IMR-90 (cell line): Measurements from ENCODE around the gene KLHL2. TPM values are rescaled to one million over a fixed set of nuclear protein-coding genes. Genes with fewer than 3 reads are reported as not detected.

Experiments used
- ATAC-seq: fragments of 200-7000 bp; cut with Tn5 transposase; 2 replicates; pipeline ENCODE4 v1.9.1; 2020; ENCODE audit warnings: low read depth, mild to moderate bottlenecking, moderate library complexity
- BruUV-seq: library from RNA; stranded (reverse); fragments of 400-500 nt; replicated peaks from 2 replicates; lab custom pipeline; 2021; lab: Mats Ljungman, UMichigan
- CTCF ChIA-PET: fragments of 300-600 bp; formaldehyde crosslinking; extraction: SDS; loops from one replicate; lab custom pipeline; 2021; ENCODE audit warnings: antibody characterized with exemption; lab: Yijun Ruan, JAX
- POLR2A ChIA-PET: fragments of 300-600 bp; sonication (Branson Sonifier 250); formaldehyde crosslinking; loops from one replicate; lab custom pipeline; 2022; ENCODE audit warnings: antibody characterized with exemption; ENCODE audit not compliant: unreplicated experiment; lab: Charles Lee
- DNase-seq: peaks from one replicate; pipeline ENCODE4 v3.0.0; 2013
- H2AFZ ChIP-seq: replicated peaks from 2 replicates; pipeline ENCODE3; 2013; ENCODE audit warnings: low read length, mild to moderate bottlenecking; ENCODE audit not compliant: poor library complexity
- H2AK5ac ChIP-seq: 2 replicates; pipeline ENCODE4 v1.6.1; 2013; ENCODE audit warnings: low read depth, low read length, inconsistent platforms
- H2AK9ac ChIP-seq: replicated peaks from 2 replicates; pipeline ENCODE3; 2013; ENCODE audit warnings: mild to moderate bottlenecking, low read depth, low read length, moderate library complexity; ENCODE audit not compliant: poor library complexity
- H2BK120ac ChIP-seq: 2 replicates; pipeline ENCODE4 v1.6.1; 2013; ENCODE audit warnings: low read depth, low read length, inconsistent platforms
- H2BK15ac ChIP-seq: 3 replicates; pipeline ENCODE4 v1.6.1; 2013; ENCODE audit warnings: low read depth, low read length, inconsistent platforms
- H2BK20ac ChIP-seq: 2 replicates; pipeline ENCODE4 v1.6.1; 2013; ENCODE audit warnings: low read depth, mild to moderate bottlenecking, inconsistent platforms, low read length, moderate library complexity
- H2BK5ac ChIP-seq: 2 replicates; pipeline ENCODE4 v1.6.1; 2013; ENCODE audit warnings: mild to moderate bottlenecking, low read depth, low read length, inconsistent platforms; ENCODE audit not compliant: poor library complexity, severe bottlenecking
- H3K14ac ChIP-seq: replicated peaks from 2 replicates; pipeline ENCODE4 v1.6.1; 2013; ENCODE audit warnings: low read depth, low read length, inconsistent platforms
- H3K18ac ChIP-seq: 2 replicates; pipeline ENCODE4 v1.6.1; 2013; ENCODE audit warnings: low read depth, low read length, control low read depth
- H3K23ac ChIP-seq: 2 replicates; pipeline ENCODE4 v1.6.1; 2013; ENCODE audit warnings: low read depth, low read length, inconsistent platforms
- H3K27ac ChIP-seq: 2 replicates; pipeline ENCODE4 v1.5.1; 2013; ENCODE audit warnings: mild to moderate bottlenecking, control low read depth, low read length; ENCODE audit not compliant: insufficient read depth
- H3K27me3 ChIP-seq: 2 replicates; pipeline ENCODE4 v1.6.1; 2013; ENCODE audit warnings: low read length; ENCODE audit not compliant: control insufficient read depth, insufficient read depth
- H3K36me3 ChIP-seq: 2 replicates; pipeline ENCODE4 v1.6.1; 2013; ENCODE audit warnings: low read length, mixed read lengths; ENCODE audit not compliant: control insufficient read depth, insufficient read depth
- H3K4ac ChIP-seq: 2 replicates; pipeline ENCODE4 v1.6.1; 2013; ENCODE audit warnings: low read depth, low read length, inconsistent platforms
- H3K4me1 ChIP-seq: 2 replicates; pipeline ENCODE4 v1.6.1; 2013; ENCODE audit warnings: low read length, mixed read lengths; ENCODE audit not compliant: control insufficient read depth, insufficient read depth
- H3K4me2 ChIP-seq: 2 replicates; pipeline ENCODE4 v1.6.1; 2013; ENCODE audit warnings: low read depth, mild to moderate bottlenecking, control low read depth, low read length, moderate library complexity
- H3K4me3 ChIP-seq: 2 replicates; pipeline ENCODE4 v1.5.1; 2013; ENCODE audit warnings: low read depth, mild to moderate bottlenecking, control low read depth, low read length, moderate library complexity; ENCODE audit not compliant: insufficient read depth
- H3K56ac ChIP-seq: 2 replicates; pipeline ENCODE4 v1.6.1; 2013; ENCODE audit warnings: low read length, inconsistent platforms; ENCODE audit not compliant: insufficient read depth; ENCODE audit errors: extremely low read depth
- H3K79me1 ChIP-seq, 2 experiments: 2 replicates each; pipeline ENCODE4 v1.6.1; 2013; ENCODE audit warnings: low read length in 2 of 2, inconsistent platforms in 1 of 2, low read depth in 1 of 2
- H3K9ac ChIP-seq: 2 replicates; pipeline ENCODE4 v1.6.1; 2013; ENCODE audit warnings: low read depth, low read length, control low read depth
- H3K9me1 ChIP-seq: 2 replicates; pipeline ENCODE4 v1.6.1; 2013; ENCODE audit warnings: low read length, inconsistent platforms; ENCODE audit not compliant: insufficient read depth
- H3K9me3 ChIP-seq: 2 replicates; pipeline ENCODE4 v1.6.1; 2013; ENCODE audit warnings: low read length; ENCODE audit not compliant: control insufficient read depth, insufficient read depth
- H4K20me1 ChIP-seq: 2 replicates; pipeline ENCODE4 v1.6.1; 2013; ENCODE audit warnings: low read length, inconsistent platforms; ENCODE audit not compliant: insufficient read depth
- H4K5ac ChIP-seq: 2 replicates; pipeline ENCODE4 v1.6.1; 2013; ENCODE audit warnings: mild to moderate bottlenecking, low read depth, low read length, control low read depth
- H4K8ac ChIP-seq, 2 experiments: 2 replicates each; pipeline ENCODE4 v1.6.1; 2013; ENCODE audit warnings: low read depth in 2 of 2, low read length in 2 of 2, control low read depth in 1 of 2, inconsistent platforms in 1 of 2
- H4K91ac ChIP-seq: 2 replicates; pipeline ENCODE4 v1.6.1; 2013; ENCODE audit warnings: low read depth, low read length, inconsistent platforms; ENCODE audit not compliant: insufficient read depth
- BHLHE40 ChIP-seq: fragments of 150-350 bp; IDR thresholded peaks from 2 replicates; pipeline ENCODE4 v1.6.1; 2016; ENCODE audit warnings: mild to moderate bottlenecking, low read depth, low read length
- CEBPB ChIP-seq: IDR thresholded peaks from 2 replicates; pipeline ENCODE4 v1.6.1; 2012; ENCODE audit warnings: low read depth, low read length, improper control_type of control experiment
- FOS ChIP-seq: fragments of 150-350 bp; IDR thresholded peaks from 2 replicates; pipeline ENCODE4 v1.6.1; 2016; ENCODE audit warnings: low read depth, low read length
- MAFK ChIP-seq: IDR thresholded peaks from 2 replicates; pipeline ENCODE4 v1.6.1; 2012; ENCODE audit warnings: low read depth, low read length, improper control_type of control experiment
- MAZ ChIP-seq: IDR thresholded peaks from 2 replicates; pipeline ENCODE4 v1.6.1; 2012; ENCODE audit warnings: low read depth, mild to moderate bottlenecking, low read length, improper control_type of control experiment, moderate library complexity, borderline replicate concordance
- NFE2L2 ChIP-seq: fragments of 150-350 bp; IDR thresholded peaks from 2 replicates; pipeline ENCODE4 v1.6.1; 2016; ENCODE audit warnings: low read depth, mild to moderate bottlenecking, low read length
- WGBS, 2 experiments: methylation state at CpG; one replicate each; pipeline versions ENCODE4 v1.1.5 to v1.1.7; 2013; ENCODE audit warnings: missing lambda C conversion rate in 2 of 2; ENCODE audit not compliant: insufficient read length in 1 of 2; ENCODE audit errors: extremely low coverage in 2 of 2; 5-methylcytosine and 5-hydroxymethylcytosine counted together
- dilution Hi-C: fragments of 300-500 bp; cut with HindIII; formaldehyde crosslinking; loops from one replicate; pipeline ENCODE4 v1.14.3; 2018; ENCODE audit warnings: low sequenced_read_pairs; ENCODE audit not compliant: unreplicated experiment
- in situ Hi-C: fragments of 300-500 bp; cut with MboI; formaldehyde crosslinking; loops from 3 replicates; pipeline ENCODE4 v1.14.3; 2019; ENCODE audit warnings: low sequenced_read_pairs, inconsistent platforms, mixed read lengths
- intact Hi-C: fragments of 100-400 bp; cut with micrococcal nuclease; formaldehyde crosslinking; loops from 2 replicates; pipeline ENCODE4 v1.10.0; 2022
- polyA plus RNA-seq, 3 experiments: library from polyadenylated mRNA; depleted of rRNA; stranded (reverse); fragments of >200 nt; gene quantifications; 2 replicates each; pipeline ENCODE4 v1.2.3, GENCODE V29; 2012; ENCODE audit warnings: low replicate concordance in 1 of 3
- total RNA-seq: library from RNA; depleted of rRNA; stranded (reverse); fragments of >200 nt; gene quantifications from 2 replicates; pipeline ENCODE4 v1.2.3, GENCODE V29; 2012
- TF ChIP-seq, protein P1 (sequence below): conservative IDR thresholded peaks from 2 replicates; pipeline ENCODE4 v1.5.1; 2012; ENCODE audit warnings: mild to moderate bottlenecking, low read depth, low read length, improper control_type of control experiment
- TF ChIP-seq, protein P2 (sequence below): fragments of 150-350 bp; IDR thresholded peaks from 2 replicates; pipeline ENCODE4 v1.6.1; 2017; ENCODE audit warnings: mild to moderate bottlenecking, antibody characterized with exemption, low read length, low read depth
- TF ChIP-seq, protein P3 (sequence below): fragments of 150-350 bp; IDR thresholded peaks from 2 replicates; pipeline ENCODE4 v1.6.1; 2016; ENCODE audit warnings: low read depth, mild to moderate bottlenecking, low read length, moderate library complexity, borderline replicate concordance

KLHL2 gene
- total and polyA plus RNA-seq, 2 of the 4 experiments (the other 2 are of a cell fraction), result 11.0 to 12.4 TPM

DNA sequence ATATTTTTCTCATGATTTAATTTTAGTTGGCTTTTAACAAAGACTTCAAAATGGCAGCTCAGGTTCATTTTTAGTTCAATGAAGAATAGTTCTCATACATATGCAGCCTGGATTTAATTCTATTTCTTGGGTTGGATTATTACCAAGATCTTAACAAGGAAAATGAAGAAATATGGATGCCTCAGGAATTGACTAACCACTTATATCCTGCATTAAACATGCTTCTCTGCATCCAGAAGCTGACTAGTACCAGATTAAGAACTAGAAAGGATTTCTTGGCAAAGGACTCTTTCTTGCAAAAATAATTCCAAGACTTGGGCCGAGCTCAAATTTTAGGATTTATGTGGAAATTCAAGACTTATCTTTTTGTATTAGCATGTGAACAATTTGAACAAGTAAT lies 5.6 kb upstream of the KLHL2 start:
- intact Hi-C loops, result no loop called here
- ChIA-PET POLR2A (no interaction called here), CTCF (no interaction called here)
- no peak for TF ChIP-seq NFE2L2
- TF ChIP-seq, protein P1, sequence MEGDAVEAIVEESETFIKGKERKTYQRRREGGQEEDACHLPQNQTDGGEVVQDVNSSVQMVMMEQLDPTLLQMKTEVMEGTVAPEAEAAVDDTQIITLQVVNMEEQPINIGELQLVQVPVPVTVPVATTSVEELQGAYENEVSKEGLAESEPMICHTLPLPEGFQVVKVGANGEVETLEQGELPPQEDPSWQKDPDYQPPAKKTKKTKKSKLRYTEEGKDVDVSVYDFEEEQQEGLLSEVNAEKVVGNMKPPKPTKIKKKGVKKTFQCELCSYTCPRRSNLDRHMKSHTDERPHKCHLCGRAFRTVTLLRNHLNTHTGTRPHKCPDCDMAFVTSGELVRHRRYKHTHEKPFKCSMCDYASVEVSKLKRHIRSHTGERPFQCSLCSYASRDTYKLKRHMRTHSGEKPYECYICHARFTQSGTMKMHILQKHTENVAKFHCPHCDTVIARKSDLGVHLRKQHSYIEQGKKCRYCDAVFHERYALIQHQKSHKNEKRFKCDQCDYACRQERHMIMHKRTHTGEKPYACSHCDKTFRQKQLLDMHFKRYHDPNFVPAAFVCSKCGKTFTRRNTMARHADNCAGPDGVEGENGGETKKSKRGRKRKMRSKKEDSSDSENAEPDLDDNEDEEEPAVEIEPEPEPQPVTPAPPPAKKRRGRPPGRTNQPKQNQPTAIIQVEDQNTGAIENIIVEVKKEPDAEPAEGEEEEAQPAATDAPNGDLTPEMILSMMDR, result no peak
- TF ChIP-seq MAFK, result no peak
- TF ChIP-seq, protein P2, sequence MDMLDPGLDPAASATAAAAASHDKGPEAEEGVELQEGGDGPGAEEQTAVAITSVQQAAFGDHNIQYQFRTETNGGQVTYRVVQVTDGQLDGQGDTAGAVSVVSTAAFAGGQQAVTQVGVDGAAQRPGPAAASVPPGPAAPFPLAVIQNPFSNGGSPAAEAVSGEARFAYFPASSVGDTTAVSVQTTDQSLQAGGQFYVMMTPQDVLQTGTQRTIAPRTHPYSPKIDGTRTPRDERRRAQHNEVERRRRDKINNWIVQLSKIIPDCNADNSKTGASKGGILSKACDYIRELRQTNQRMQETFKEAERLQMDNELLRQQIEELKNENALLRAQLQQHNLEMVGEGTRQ, result no peak
- no peak for TF ChIP-seq MAZ
- TF ChIP-seq CEBPB, result no peak
- TF ChIP-seq BHLHE40, result no peak
- TF ChIP-seq FOS, result no peak
- TF ChIP-seq, protein P3, sequence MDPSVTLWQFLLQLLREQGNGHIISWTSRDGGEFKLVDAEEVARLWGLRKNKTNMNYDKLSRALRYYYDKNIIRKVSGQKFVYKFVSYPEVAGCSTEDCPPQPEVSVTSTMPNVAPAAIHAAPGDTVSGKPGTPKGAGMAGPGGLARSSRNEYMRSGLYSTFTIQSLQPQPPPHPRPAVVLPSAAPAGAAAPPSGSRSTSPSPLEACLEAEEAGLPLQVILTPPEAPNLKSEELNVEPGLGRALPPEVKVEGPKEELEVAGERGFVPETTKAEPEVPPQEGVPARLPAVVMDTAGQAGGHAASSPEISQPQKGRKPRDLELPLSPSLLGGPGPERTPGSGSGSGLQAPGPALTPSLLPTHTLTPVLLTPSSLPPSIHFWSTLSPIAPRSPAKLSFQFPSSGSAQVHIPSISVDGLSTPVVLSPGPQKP, result no peak
- Histone ChIP-seq H3K36me3 (no peaks in the 10 kb centered on the region), H2AK9ac (no peak overlapping the region), H2BK15ac (no peak overlapping the region), H3K9me1 (no peaks in the 10 kb centered on the region), H4K8ac (no peak overlapping the region), H3K9ac (no peak overlapping the region), H2BK20ac (no peak overlapping the region), H4K20me1 (no peaks in the 10 kb centered on the region), H3K4me3 (no peak overlapping the region), H2BK5ac (no peak overlapping the region), H3K56ac (no peak overlapping the region), H3K79me1 (no peaks in the 10 kb centered on the region), H3K27ac (no peak overlapping the region), H4K5ac (no peak overlapping the region), H3K9me3 (no peaks in the 10 kb centered on the region), H3K4ac (no peak overlapping the region), H3K14ac (no peak overlapping the region), H2AFZ (no peak overlapping the region), H4K91ac (no peak overlapping the region), H3K18ac (no peak overlapping the region), H2AK5ac (no peak overlapping the region), H3K23ac (no peak overlapping the region), H3K27me3 (no peaks in the 10 kb centered on the region), H3K4me2 (no peak overlapping the region), H3K4me1 (peaks cover 4% of the 10 kb centered on the region; the same call in 1 of the 2 replicates), H2BK120ac (no peak overlapping the region)
- WGBS, 2 experiments, result no CpG with 5 or more reads among the region's 1 CpG
- DNase-seq (no peak), ATAC-seq (no peak)
- in situ Hi-C loops, result loop anchor here (25.0 kb wide), 1 partner anchor 135 kb away; the partner anchor contains the start of gene MSMO1
- no TSS peak for BruUV-seq
- dilution Hi-C loops, result no loop called here
